ENCODE measurements around the gene LDLRAD1. TPM values are rescaled to one million over a fixed set of nuclear protein-coding genes. Genes with fewer than 3 reads are reported as not detected.
"Not testable (repeated sequence)": the region's sequence is repeated elsewhere in the genome, so short reads cannot be mapped to it uniquely, and the experiment has no call there.

Gene LDLRAD1
- polyA plus RNA-seq, 1 experiment = not detected

DNA sequence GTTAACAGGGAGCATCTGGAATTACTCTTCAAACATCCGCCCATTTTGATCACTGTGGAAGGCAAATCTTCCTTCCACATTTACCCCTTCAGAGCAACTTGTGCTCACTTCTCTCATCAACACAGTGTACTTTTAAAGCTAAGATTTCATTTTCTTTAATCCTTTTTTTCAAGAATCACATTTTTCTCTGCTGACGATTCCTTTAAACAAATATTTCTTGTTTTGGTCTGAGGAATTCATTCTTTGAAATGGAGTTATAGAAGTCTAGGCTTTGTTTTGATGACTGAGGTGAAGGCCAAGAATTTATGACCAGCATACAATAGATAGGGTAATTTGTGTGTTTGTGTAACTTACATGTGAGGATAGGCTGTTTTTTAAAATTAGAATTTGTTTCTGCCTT, 46.3 kb downstream of the LDLRAD1 start:
- TF ChIP-seq, protein P1, sequence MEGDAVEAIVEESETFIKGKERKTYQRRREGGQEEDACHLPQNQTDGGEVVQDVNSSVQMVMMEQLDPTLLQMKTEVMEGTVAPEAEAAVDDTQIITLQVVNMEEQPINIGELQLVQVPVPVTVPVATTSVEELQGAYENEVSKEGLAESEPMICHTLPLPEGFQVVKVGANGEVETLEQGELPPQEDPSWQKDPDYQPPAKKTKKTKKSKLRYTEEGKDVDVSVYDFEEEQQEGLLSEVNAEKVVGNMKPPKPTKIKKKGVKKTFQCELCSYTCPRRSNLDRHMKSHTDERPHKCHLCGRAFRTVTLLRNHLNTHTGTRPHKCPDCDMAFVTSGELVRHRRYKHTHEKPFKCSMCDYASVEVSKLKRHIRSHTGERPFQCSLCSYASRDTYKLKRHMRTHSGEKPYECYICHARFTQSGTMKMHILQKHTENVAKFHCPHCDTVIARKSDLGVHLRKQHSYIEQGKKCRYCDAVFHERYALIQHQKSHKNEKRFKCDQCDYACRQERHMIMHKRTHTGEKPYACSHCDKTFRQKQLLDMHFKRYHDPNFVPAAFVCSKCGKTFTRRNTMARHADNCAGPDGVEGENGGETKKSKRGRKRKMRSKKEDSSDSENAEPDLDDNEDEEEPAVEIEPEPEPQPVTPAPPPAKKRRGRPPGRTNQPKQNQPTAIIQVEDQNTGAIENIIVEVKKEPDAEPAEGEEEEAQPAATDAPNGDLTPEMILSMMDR (IDR thresholded peaks at IDR 0.05; ENCODE audit: low read depth, low read length) = no peak
- Histone ChIP-seq H3K9me3 (ENCODE audit: control insufficient read depth, insufficient read depth, low read length) (no peaks in the 10 kb centered on the region), H3K27me3 (ENCODE audit: control insufficient read depth, insufficient read depth, low read length) (no peaks in the 10 kb centered on the region), H3K4me3 (ENCODE audit: low read depth, low read length) (no peak overlapping the region), H3K27ac (ENCODE audit: low read depth, low read length) (peak overlapping the region; percentile 58)
- DNase-seq (ENCODE audit: low read depth, low spot score) = peak; percentile 42
- ChIA-PET POLR2A (interaction anchor here (1.0 kb wide), 1 partner anchor 81 kb away, joined by 3 read pairs; the partner anchor contains the start of genes TCEANC2 and TMEM59), CTCF (interaction anchor here (0.5 to 0.9 kb wide), 3 partner anchors 10 to 216 kb away, joined by 3 read pairs; no protein-coding TSS in a partner anchor)

- H3K9me3 ChIP-seq (ENCODE audit: control insufficient read depth, insufficient read depth, low read length); DNase-seq (ENCODE audit: low read depth, low spot score); H3K4me3 ChIP-seq (ENCODE audit: low read depth, low read length); H3K27ac ChIP-seq (ENCODE audit: low read depth, low read length); H3K27me3 ChIP-seq (ENCODE audit: control insufficient read depth, insufficient read depth, low read length); POLR2A ChIA-PET: not testable (repeated sequence)
- CTCF ChIA-PET = interaction anchor here (0.8 to 1.1 kb wide), 2 partner anchors 10 to 24 kb away, joined by 3 read pairs; partner anchors contain the start of gene IFT25
Measured at GRCh38 chr1:53969323-53969722, 48.7 kb downstream of the LDLRAD1 start.

GRCh38 chr1:53968125-53968513, 49.9 kb downstream of the LDLRAD1 start:
- H3K9me3 ChIP-seq (ENCODE audit: control insufficient read depth, insufficient read depth, low read length) = no peaks in the 10 kb centered on the region
- CTCF ChIA-PET = no interaction called here
- no peak for DNase-seq (ENCODE audit: low read depth, low spot score)
- no peak overlapping the region for H3K27ac ChIP-seq (ENCODE audit: low read depth, low read length)
- POLR2A ChIA-PET = no interaction called here
- TF ChIP-seq, protein P1 (IDR thresholded peaks at IDR 0.05; ENCODE audit: low read depth, low read length) = no peak
- H3K4me3 ChIP-seq (ENCODE audit: low read depth, low read length) = no peak overlapping the region
- no peaks in the 10 kb centered on the region for H3K27me3 ChIP-seq (ENCODE audit: control insufficient read depth, insufficient read depth, low read length)

GRCh38 chr1:53967409-53968124, 50.4 kb downstream of the LDLRAD1 start:
- CTCF ChIA-PET = no interaction called here

DNA sequence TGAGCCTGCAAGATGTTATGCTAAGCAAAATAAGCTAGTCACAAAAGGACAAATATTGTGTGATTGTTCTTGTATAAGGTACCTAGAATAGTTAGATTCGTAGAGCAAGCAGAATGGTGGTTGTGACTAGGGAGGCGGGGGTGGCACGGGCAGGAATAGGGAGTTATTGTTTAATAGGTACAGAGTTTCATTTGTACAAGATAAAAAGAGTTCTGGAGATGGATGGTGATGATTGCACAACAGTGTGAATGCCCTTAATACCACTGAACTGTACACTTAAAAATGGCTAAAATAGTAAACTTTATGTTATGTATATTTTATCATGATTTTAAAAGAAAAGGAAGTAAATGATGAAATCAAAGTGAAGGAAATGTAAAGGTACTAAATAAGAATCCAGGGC, 51.2 kb downstream of the LDLRAD1 start:
- Histone ChIP-seq H3K9me3 (ENCODE audit: control insufficient read depth, insufficient read depth, low read length) (no peaks in the 10 kb centered on the region), H3K4me3 (ENCODE audit: low read depth, low read length) (no peak overlapping the region), H3K27me3 (ENCODE audit: control insufficient read depth, insufficient read depth, low read length) (no peaks in the 10 kb centered on the region), H3K27ac (ENCODE audit: low read depth, low read length) (no peak overlapping the region)
- CTCF ChIA-PET = interaction anchor here (1.0 kb wide), 1 partner anchor 106 kb away, joined by 3 read pairs; no protein-coding TSS in a partner anchor
- TF ChIP-seq, protein P1 (IDR thresholded peaks at IDR 0.05; ENCODE audit: low read depth, low read length) = no peak
- POLR2A ChIA-PET = no interaction called here
- DNase-seq (ENCODE audit: low read depth, low spot score) = no peak

More at GRCh38 chr1:53967409-53968124, 50.4 kb downstream of the LDLRAD1 start:
- Histone ChIP-seq H3K27me3 (ENCODE audit: control insufficient read depth, insufficient read depth, low read length) (no peaks in the 10 kb centered on the region), H3K9me3 (ENCODE audit: control insufficient read depth, insufficient read depth, low read length) (no peaks in the 10 kb centered on the region), H3K4me3 (ENCODE audit: low read depth, low read length) (no peak overlapping the region), H3K27ac (ENCODE audit: low read depth, low read length) (no peak overlapping the region)
- TF ChIP-seq, protein P1 (IDR thresholded peaks at IDR 0.05; ENCODE audit: low read depth, low read length) = no peak
- POLR2A ChIA-PET = no interaction called here
- DNase-seq (ENCODE audit: low read depth, low spot score) = no peak
